Hindlimb muscle (tissue), 1 donor: ENCODE results near the gene IFIT1B. TPM values are rescaled to one million over a fixed set of nuclear protein-coding genes. Genes with fewer than 3 reads are reported as not detected.
"Not testable (repeated sequence)": the region's sequence is repeated elsewhere in the genome, so short reads cannot be mapped to it uniquely, and the experiment has no call there.

ENCODE experiments used
- DNase-seq: peaks from one replicate; pipeline ENCODE4 v3.0.0-alpha.2; 2013
- polyA plus RNA-seq: library from polyadenylated mRNA; unstranded; fragments of 120-200 nt; gene quantifications from one replicate; pipeline ENCODE4 v1.2.1, GENCODE V29; 2013; ENCODE audit not compliant: insufficient read length

IFIT1B gene, protein sequence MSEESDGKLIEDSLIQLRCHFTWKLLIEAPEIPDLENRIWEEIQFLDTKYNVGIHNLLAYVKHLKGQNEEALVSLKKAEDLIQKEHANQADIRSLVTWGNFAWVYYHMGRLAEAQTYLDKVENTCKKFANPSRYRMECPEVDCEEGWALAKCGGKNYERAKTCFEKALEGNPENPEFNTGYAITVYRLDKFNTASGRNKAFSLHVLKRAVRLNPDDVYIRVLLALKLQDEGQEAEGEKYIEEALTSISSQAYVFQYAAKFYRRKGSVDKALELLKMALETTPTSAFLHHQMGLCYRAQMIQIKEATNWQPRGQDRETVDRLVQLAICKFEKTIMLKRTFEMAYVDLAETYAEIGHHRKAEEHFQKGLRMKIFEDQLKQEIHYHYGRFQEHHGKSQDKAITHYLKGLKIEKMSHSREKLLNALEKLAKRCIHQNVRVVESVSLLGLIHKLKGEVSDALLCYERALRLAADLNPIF
- polyA plus RNA-seq: 0.25 TPM

DNA sequence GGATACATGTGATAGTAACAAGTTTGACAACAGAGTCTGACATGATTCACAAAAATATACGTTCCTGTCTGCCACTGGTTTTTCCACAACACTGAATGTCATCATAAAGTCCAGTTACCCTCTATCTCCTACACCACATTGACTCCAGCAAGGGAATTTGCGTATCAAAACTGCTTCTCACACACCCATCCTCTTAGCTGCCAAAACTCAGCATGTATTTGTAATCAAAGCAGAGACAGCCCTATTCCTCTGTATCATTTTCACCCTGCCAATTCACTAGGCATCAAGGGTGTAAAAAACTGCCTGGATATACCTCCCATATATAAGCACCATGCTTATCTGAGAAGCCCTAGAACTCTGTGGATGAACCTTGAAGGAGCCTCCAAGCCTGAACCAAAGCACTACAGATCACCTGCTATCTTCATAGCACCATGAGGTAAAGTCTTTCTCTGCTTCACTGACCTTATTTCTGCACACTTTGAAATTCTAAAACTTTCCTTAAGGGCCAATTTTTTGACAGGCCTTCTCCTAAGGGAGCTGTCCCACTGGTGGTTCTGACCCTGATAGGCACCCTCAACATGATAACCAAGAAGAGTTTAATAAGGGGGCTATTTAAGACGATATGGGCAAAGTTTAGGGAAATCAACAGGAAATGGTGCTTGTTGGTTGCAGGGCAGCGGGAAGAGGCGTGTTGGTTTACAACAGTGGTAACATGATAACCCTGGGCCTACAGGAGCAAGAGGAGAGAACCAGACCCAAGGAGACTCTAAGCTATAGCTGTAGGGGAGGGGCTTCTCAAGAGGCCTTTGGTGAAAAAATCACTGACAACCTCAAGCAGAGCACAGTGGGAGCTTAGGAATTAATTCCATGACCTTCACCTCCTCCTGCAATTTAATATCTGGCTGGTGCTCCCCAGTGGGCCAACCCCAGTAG is at the start of gene IFIT1B:
Gene IFIT1B, plus strand, starts transcription at position 352 of the 933 bp plus-strand sequence. Its CDS starts 80 bp downstream, at position 432.
- DNase-seq: no peak

GRCh38 chr10:89329151-89329550 is 48.7 kb upstream of the IFIT1B start:
- DNase-seq: no peak

DNA sequence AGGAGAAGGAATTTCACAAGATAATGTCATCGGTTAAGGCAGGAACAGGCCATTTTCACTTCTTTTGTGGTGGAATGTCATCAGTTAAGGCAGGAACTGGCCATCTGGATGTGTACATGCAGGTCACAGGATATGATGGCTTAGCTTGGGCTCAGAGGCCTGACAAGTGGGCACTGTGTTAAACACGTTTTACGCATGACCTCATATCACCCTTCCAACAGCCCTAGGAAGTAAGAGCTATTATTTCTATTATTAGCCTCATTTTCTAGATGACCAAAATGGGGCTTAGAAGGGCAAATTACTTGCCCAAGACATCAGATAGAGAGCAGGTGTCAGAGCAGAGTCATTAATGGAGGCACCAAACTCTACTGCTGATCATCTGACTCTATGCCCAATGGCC is 47.8 kb upstream of the IFIT1B start:
- not testable (repeated sequence) for DNase-seq

DNA sequence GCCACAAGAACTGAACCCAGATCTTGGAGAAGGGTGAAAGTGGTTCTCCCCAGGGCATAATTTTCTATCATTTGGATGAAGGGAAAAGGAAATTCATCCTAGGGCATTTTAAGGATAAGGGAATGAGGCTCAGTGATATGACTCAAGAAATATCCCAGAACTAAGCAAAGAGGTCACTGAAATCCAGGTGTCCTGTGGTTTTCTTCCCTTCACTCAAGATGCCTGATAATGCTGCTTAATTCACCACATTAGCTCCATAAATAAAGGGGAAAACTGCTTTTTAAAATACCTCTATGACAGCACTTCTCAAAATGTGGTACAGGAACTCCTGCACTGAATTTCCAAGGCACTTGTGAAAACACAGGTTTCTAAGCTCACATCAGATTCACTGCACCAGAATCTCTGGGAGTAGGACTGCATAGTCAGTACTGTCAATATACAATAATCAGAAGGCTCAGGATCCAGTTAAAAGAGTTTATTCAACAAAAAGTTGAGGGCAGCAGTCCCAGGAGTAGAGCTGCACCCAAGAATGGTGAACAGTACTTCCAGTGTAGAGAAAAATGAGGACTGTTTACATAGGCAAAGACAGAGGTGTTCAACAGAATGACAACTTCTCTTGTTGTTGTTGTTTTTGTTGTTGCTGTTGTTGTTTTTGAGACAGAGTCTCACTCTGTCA is 47.2 kb upstream of the IFIT1B start:
- no peak for DNase-seq

DNA sequence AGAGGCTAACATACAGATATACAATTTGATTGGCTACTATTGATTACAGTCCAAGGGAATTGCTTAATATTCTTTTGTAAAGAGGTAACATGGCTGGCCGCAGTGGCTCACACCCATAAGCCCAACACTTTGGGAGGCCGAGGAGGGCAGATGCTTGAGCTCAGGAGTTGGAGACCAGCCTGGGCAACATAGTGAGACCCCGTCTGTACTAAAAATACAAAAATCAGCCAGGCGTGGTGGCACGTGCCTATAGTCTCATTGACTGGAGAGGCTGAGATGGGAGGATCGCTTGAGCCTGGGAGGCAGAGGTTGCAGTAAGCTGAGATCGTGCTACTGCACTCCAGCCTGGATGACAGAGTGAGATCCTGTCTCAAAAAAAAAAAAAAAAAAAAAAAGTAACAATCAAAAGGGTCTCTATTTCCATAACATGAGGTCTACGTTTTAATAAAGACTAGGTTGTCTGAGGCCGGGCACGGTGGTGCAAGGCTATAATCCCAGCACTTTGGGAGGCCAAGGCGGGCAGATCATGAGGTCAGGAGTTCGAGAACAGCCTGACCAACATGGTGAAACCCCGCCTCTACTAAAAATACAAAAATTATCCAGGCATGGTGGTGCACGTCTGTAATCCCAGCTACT is 46.3 kb upstream of the IFIT1B start:
- DNase-seq: not testable (repeated sequence)

DNA sequence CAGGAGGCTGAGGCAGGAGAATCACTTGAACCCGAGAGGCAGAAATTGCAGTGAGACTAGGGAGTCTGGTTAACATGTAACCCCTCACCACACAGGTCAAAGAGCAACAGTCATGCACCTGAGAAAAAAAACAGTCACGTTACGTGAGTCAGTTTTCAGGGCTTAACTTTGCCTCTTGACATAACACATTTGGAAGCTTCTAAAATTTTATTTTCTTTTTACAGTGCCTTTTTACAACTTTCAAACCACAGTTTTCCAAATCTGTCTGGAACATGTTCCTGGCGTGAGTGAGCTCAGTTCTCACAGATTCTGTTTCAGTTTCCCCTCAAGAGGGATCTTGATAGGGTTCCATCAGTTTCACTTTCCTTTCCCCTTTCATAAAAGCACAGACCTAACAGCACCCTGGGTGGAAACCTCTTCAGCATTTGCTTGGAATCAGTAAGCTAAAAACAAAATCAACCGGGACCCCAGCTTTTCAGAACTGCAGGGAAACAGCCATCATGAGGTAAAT is 45.7 kb upstream of the IFIT1B start:
- peak; percentile 85 for DNase-seq

- no peak for DNase-seq
These were observed 42.6 kb upstream of the IFIT1B start for GRCh38 chr10:89335226-89335625.

DNA sequence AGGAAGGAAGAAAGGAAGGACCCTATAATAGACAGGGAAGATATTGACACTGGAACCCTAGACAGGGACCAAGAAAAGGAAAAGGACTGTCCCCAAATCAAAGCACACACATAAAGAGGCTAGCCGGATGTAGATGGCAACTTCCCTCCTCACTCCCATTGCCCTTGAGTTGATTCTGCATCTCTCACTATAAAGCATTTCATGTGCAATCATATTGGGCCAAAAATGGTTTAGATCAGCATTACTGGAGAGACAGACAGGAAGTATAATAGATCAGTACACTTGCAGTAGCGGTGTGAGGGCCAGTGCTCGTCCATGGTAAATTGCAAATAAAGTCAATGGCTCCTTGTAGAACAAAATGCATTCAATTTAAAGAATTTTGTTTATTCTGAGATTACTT is 41.6 kb upstream of the IFIT1B start:
- no peak for DNase-seq

GRCh38 chr10:89337484-89337883 is 40.4 kb upstream of the IFIT1B start:
- DNase-seq: no peak

DNA sequence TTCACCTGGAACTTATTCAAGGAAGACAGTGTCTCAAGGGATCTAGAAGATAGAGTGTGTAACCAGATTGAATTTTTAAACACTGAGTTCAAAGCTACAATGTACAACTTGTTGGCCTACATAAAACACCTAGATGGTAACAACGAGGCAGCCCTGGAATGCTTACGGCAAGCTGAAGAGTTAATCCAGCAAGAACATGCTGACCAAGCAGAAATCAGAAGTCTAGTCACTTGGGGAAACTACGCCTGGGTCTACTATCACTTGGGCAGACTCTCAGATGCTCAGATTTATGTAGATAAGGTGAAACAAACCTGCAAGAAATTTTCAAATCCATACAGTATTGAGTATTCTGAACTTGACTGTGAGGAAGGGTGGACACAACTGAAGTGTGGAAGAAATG is 39.1 kb upstream of the IFIT1B start:
- no peak for DNase-seq

DNA sequence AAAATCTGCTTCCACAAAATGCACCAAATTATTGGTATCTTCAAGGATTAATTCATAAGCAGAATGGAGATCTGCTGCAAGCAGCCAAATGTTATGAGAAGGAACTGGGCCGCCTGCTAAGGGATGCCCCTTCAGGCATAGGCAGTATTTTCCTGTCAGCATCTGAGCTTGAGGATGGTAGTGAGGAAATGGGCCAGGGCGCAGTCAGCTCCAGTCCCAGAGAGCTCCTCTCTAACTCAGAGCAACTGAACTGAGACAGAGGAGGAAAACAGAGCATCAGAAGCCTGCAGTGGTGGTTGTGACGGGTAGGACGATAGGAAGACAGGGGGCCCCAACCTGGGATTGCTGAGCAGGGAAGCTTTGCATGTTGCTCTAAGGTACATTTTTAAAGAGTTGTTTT is 38.0 kb upstream of the IFIT1B start:
- no peak for DNase-seq

- DNase-seq: no peak
These were observed 36.2 kb upstream of the IFIT1B start for GRCh38 chr10:89341649-89342048.

GRCh38 chr10:89342206-89342958 is 35.5 kb upstream of the IFIT1B start:
- no peak for DNase-seq

- no peak for DNase-seq
These were observed 34.6 kb upstream of the IFIT1B start for GRCh38 chr10:89343089-89343767.

- no peak for DNase-seq
These were observed 33.7 kb upstream of the IFIT1B start for GRCh38 chr10:89344156-89344555.

DNA sequence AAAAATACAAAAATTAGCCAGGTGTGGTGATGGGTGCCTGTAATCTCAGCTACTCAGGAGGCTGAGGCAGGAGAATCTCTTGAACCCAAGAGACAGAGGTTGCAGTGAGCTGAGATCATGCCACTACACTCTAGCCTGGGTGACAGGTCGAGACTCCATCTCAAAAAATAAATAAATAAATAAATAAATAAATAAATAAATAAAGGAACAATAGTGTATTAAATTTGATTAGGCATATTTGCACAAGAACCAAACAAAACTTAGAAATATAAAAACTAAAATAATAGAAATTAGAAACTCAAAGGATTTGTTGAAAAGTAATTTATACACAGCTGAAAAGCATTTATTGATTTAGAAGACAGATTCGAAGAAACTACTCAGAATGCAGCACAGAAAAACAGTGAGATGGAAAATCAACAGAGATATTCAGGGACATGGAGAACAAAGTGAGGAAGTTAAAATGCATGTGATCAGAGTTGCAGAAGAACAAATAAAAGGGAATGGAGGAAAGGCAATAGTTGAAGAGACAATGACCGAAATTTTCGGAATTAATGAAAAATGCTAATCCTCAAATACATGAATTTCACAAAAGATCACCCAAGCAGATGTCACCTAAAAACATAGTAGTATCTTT is 32.4 kb upstream of the IFIT1B start:
- DNase-seq: no peak

DNA sequence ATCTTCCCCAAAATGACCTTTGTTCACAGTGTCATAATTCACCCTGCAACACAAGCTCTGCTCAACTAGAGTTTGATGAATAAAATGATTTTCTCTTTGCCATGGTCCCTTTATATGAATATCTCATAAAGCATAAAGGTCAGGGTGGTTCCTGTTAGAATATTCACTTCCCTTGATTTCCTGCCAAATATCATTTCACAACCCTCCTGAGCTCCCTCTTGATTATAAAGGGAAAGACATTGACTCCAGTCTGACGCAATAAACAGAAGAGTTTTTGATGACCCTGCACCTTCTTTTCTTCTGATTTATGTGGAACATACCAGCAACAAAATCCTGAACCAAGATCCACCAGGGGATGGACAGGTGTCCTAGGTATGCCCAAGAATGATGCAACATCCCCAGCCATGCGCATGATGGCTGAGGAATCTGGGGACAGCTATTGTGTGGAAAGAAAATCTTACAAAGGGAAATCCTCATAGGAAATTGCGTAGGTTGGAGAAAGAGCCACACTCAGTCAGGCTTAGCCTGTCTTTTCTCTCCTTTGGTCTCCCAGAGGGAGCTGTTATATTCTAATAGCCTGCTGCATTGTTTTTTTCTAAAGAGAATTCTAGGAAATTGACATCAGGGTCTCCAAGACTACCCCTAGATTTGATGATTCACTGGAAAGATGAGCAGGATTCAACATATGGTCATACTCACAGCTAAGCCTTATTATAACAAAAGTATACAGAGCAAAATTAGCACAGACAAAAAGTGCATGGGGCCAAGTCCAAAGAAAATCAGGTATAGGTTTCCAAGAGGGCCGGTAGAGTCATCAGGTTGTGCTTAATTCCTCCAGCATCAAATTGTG is 31.2 kb upstream of the IFIT1B start:
- no peak for DNase-seq

DNA sequence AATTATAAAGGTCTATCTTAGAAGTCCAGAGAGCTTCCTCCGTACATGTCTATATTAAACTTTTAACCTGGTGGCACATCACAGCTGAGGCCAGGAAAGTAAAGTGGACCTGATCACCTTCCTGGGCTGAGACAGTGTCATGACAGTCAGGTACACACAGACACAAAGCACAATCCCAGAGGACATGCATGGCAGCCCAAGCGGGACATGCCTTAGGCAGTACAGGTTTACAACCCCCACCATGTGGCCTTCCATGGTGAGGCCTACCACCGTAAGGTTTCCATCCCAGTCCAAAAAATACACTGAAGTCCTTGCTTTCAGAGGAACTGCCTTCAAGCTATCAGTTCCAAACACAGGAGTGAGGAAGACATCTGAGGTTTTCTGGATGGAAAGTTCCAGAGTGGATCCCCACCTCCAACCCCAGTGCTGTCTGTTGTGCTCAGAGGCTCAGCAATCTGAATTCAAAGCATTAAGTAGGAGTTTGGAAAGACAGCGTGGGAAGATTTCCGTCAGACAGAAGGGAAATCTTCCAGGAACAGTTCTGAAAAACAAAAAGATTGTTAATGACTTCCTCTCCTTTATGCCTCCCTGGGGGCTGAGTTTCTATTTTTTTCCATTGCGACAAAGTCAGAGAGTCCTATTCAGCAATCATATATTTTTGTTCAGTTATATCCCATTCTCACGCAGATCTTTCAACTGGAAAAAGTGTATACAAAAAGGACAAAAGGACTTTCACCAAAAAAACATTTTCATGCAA is 30.0 kb upstream of the IFIT1B start:
- DNase-seq: no peak
